GM21737 (cell line): ENCODE results near the gene ORC4.
"Not testable (repeated sequence)": the region's sequence is repeated elsewhere in the genome, so short reads cannot be mapped to it uniquely, and the experiment has no call there.

Source experiments
- ATAC-seq: cut with Tn5 transposase; IDR thresholded peaks from one replicate; pipeline ENCODE4 v1.9.1; 2021; ENCODE audit warnings: mild to moderate bottlenecking, moderate library complexity; ENCODE audit not compliant: unreplicated experiment

Gene ORC4

GRCh38 chr2:148021059-148021861 is 723 bp upstream of the ORC4 start, which contains the start of gene MBD5:
TSS of gene MBD5 (plus strand) at chr2:148021091.
- peak; percentile 34 for ATAC-seq

GRCh38 chr2:148014616-148015015 is 5.9 kb downstream of the ORC4 start:
- ATAC-seq, result no peak

DNA sequence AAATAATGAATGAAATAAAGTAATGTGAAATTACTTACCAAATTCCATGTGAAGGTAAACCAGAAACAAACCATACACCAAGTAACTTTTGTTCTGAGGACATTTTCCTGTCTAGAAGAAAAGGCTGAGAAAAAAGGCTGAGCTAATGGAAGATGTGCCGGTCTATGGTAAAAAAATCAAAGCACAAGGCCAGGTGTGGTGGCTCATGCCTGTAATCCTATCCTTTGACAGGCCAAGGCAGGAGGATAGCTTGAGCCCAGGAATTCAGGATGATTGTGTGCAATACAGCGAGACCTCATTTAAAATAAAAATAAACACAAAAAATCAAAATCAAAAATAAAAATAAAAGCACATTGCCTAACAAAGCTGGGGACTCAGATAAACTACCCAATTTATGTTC is 6.7 kb downstream of the ORC4 start:
- no peak for ATAC-seq

DNA sequence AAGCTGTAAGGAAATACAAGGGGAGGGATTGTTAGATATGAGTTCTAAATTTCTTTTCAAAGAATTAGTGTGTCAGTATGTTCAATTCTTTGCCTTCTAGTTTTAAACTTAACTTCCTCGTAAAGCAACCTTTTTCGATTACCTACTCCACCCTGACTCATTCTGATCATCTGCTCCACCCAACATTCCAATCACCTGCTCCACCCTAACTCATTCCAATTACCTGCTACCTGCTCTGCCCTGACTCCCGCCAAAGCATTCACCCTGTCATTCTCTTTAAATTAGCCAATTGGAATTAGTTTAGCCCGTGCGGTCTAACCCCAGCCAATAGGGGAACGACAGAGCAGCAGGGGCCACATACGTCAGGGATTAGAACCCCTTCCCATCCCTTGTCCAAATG is 12.1 kb downstream of the ORC4 start:
- ATAC-seq, result not testable (repeated sequence)

DNA sequence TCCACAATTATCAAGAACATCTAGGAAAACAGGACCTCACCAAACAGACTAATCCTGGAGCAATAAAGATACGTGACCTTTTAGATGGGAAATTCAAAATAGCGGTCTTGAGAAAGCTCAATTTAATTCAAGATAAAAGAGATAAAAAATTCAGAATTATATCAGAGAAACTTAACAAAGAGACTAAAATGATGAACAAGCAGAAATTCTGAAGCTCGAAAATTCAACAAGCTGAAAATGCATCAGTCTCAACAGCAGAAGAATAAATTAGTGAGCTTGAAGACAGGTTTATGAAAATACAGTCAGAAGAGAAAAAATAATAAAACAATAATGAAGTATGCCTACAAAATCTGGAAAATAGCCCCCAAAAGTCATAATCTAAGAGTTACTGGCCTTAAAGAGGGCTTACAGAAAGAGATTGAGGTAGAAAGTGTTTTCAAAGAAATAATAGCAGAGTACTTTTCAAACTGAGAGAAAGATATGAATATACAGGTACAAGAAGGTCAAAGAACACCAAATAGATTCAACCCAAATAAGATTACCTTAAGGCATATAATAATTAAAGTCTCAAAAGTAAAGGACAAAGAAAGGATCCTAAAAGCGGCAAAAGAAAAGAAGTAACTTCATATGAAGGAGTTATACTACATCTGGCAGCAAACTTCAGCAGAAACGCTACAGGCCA is 13.2 kb downstream of the ORC4 start:
- no peak for ATAC-seq

DNA sequence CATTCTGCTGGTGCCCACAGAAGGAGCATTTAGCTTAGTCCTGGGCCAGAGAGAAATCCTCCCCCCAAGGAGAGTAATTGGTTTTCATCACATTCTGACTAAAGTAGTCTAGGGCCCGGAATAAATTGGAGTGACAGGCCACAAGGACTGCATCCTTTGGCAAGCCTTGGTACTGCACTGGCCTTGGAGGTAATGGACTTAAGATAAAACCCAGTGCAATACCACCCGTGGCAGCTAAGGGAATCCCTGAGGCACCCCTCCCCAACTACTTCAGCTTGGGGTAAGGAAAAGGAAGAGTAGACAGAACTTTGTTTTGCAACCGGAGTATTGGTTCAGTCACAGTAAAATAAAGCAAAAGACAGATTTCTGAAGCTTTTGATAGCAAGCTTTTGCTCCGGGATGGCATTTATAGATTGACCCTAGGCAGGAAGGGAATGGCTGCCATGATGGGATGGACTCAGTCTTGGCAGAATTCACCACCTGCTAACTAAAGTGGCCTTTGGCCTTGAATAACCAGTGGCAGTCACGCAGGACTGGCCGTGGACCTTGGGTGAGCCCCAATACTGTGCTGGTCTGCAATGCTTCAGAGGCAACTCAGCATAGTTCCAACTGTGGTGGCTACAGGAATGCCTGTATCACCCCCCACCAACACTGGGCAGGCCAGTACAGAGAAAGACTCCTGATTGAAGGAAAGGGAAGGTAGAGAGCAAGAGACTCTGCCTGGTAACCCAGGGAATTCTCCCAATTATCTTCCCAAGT is 14.1 kb downstream of the ORC4 start:
- ATAC-seq, result no peak

DNA sequence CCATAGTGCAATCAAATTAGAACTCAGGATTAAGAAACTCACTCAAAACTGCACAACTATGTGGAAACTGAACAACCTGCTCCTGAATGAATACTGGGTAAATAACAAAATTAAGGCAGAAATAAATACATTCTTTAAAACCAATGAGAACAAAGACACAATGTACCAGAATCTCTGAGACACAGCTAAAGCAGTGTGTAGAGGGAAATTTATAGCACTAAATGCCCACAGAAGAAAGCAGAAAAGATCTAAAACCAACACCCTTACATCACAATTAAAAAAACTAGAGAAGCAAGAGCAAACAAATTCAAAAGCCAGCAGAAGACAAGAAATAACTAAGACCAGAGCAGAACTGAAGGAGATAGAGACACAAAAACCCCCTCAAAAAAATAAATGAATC is 18.1 kb downstream of the ORC4 start:
- ATAC-seq, result not testable (repeated sequence)

GRCh38 chr2:148000095-148000494 is 20.4 kb downstream of the ORC4 start:
- ATAC-seq, result no peak

DNA sequence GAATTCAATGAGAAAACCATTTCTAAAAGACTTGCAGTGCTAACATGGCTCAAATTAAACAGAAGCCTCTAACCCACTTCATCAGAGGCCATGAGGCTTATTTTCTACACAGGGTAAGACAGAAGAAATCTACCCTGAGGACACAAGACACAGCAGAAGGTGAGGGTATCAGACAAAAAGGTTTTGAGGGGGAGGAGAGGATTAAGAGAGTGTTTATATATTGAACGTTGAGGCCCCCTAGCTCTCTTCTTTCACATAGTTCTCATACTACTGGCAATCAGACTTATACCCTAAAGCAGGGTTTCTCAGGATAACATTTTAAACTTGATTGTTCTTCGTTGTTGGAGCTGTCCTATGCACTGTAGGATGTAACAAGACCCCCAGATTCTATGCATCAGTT is 21.4 kb downstream of the ORC4 start:
- no peak for ATAC-seq

GRCh38 chr2:147998203-147998602 is 22.3 kb downstream of the ORC4 start:
- ATAC-seq, result no peak

- no peak for ATAC-seq
Observed at GRCh38 chr2:147996828-147997227, 23.7 kb downstream of the ORC4 start.

DNA sequence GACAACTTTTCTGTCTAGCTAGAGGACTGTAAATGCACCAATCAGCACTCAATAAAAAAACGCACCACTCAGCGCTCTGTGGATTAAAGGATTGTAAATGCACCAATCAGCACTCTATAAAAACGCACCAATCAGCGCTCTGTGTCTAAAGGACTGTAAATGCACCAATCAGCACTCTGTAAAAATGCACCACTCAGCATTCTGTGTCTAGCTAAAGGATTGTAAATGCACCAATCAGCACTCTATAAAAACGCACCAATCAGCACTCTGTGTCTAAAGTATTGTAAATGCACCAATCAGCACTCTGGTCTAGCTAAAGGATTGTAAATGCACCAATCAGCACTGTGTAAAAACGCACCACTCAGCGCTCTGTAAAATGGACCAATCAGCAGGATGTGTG is 25.6 kb downstream of the ORC4 start:
- not testable (repeated sequence) for ATAC-seq

GRCh38 chr2:147989809-147990403 is 30.6 kb downstream of the ORC4 start:
- peak; percentile 80 for ATAC-seq

DNA sequence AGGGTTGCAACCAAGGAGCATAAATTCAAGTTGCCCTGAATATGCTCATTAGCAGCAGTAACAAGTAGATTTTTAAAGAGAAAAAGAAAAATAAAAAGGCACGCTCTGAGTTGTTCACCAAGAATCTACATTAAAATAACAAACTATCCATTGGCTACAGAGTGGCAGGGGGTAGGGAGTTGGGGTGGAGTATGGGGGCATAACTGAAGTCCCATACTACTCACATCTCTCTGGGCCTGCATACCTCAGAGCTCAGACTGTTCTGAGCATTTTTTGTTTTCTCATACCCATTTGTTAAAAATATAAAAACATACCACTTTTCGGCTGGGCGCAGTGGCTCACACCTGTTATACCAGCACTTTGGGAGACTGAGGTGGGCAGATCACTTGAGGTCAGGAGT is 31.4 kb downstream of the ORC4 start:
- ATAC-seq, result no peak

- ATAC-seq, result no peak
Observed at GRCh38 chr2:147980940-147981528, 39.5 kb downstream of the ORC4 start.

GRCh38 chr2:147977679-147978078 is 42.9 kb downstream of the ORC4 start:
- ATAC-seq, result no peak

DNA sequence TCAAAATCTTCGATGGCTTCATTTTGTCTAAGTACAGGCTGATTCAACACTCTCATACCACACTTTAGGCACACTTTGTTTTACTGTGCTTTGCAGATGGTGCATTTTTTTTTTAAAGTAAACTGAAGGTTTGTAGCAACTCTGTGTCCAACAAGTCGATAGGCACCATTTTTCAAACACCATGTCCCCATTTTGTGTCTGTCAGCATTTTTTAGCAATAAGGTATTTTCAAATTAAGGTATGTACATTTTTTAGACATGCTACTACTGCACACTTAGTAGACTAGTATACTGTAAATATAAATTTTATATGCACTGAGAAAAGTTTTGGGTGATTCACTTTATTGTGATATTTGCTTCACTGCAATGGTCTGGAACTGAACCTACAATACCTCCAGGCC is 44.4 kb downstream of the ORC4 start:
- ATAC-seq, result no peak

- ATAC-seq, result no peak
Observed at GRCh38 chr2:147968571-147968970, 52.0 kb downstream of the ORC4 start.

GRCh38 chr2:147952118-147952517 is 68.4 kb downstream of the ORC4 start:
- ATAC-seq, result no peak

DNA sequence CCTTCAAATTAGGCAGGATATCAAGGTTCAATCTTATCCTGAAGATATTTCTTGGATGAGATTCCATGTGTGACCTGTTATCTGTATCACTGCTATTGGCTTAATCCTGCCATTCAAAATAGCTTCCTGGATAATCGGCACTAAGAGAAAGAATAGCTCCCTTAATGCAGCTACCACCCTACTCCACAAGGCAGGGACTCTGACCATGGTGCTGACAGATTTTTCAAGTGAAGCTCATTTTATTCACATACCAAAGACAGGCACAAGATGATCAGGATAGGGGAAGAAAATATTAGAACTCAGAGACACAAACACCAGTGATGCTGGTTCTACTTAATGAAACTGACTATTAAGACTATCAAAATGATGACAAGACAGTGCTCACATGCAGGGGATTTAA is 74.9 kb downstream of the ORC4 start:
- ATAC-seq, result no peak

DNA sequence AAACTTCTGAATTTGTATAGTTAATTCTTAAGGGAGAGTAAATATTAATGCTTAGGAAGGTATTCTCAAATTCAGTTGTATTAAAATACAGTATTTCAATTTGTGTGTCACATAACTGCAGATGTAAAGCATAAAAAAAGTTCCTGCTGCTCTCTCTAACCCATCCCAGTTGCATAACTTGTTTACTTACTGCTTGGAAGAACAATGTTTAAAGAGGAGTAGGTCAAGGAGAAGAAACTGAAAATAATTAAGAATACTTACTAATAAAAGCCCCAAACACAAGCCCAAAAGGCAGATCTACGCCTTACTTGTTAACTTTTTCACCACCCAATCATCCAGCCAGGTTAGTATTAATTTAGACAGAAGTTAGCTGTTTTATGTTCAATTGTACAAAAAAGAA is 81.2 kb downstream of the ORC4 start:
- ATAC-seq, result no peak
